OCI-LY1 (cell line): ENCODE data around the gene ST3GAL2.

Experiments
- EZH2 ChIP-seq: fragments of 200-600 bp; sonication (generic), shearing (Covaris generic); IDR thresholded peaks from 2 replicates; pipeline ENCODE4 v1.8.0; 2017; ENCODE audit warnings: borderline replicate concordance, mixed run types, mild to moderate bottlenecking, antibody characterized with exemption, low read length, moderate library complexity, mixed read lengths
- TF ChIP-seq, protein P1 (sequence below): fragments of 200-600 bp; sonication (generic), shearing (Covaris generic); IDR thresholded peaks from 2 replicates; pipeline ENCODE4 v1.5.1; 2017; ENCODE audit warnings: mild to moderate bottlenecking, antibody characterized with exemption, low read length, moderate library complexity, mixed read lengths

DNA sequence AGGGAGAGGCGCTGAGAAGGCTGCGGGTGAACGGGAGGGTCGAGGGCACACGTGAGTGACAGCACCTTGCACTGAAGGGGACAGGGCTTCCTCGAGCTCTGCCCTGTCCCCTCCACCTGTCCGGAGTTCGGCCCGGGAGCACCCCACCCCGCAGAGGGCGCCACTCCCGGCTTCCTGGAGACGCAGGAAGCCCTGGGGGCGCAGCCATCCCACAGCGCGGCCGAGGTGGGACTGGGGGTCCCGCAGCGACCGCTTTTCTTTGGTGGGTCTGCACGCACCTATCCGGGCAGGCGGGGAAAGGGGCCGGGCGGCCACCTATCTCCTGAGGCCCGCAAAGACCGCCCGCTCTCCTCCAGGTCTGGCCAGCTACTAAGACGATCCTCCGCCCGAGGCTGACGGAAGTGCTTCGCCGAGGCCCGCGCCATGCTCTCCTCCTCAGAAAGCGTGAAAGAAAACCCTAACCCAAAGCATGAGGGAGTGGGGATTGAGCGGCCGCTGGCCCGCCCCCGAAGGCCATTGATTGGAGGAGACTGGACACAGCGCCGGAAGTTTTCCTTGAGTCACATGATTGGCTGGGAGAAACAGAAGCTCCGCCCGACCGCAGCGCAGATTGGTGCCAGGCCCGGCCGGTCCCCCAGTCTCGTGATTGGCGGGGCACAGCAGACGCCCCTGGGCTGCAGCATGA, 57.8 kb downstream of the ST3GAL2 start:
- TF ChIP-seq, protein P1, sequence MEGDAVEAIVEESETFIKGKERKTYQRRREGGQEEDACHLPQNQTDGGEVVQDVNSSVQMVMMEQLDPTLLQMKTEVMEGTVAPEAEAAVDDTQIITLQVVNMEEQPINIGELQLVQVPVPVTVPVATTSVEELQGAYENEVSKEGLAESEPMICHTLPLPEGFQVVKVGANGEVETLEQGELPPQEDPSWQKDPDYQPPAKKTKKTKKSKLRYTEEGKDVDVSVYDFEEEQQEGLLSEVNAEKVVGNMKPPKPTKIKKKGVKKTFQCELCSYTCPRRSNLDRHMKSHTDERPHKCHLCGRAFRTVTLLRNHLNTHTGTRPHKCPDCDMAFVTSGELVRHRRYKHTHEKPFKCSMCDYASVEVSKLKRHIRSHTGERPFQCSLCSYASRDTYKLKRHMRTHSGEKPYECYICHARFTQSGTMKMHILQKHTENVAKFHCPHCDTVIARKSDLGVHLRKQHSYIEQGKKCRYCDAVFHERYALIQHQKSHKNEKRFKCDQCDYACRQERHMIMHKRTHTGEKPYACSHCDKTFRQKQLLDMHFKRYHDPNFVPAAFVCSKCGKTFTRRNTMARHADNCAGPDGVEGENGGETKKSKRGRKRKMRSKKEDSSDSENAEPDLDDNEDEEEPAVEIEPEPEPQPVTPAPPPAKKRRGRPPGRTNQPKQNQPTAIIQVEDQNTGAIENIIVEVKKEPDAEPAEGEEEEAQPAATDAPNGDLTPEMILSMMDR: peak; percentile 45; the same call in 1 of the 2 replicates
- TF ChIP-seq EZH2: no peak
